HCT116 (cell line): ENCODE results near the gene RAB38.

Experiments
- ATF3 ChIP-seq: IDR thresholded peaks from 2 replicates; pipeline ENCODE4 v1.6.1; 2012
- EGR1 ChIP-seq: IDR thresholded peaks from 2 replicates; pipeline ENCODE4 v1.6.1; 2012; ENCODE audit warnings: low read depth
- EZH2 ChIP-seq: fragments of 200-600 bp; sonication (generic); IDR thresholded peaks from 2 replicates; pipeline ENCODE4 v1.6.1; 2017; ENCODE audit warnings: antibody characterized with exemption, mixed run types
- EZH2phosphoT487 ChIP-seq: fragments of 200-600 bp; IDR thresholded peaks from 2 replicates; pipeline ENCODE4 v1.6.1; 2018; ENCODE audit warnings: antibody characterized with exemption, borderline replicate concordance
- POLR2A ChIP-seq: IDR thresholded peaks from 2 replicates; pipeline ENCODE4 v1.7.0; 2011; ENCODE audit warnings: borderline replicate concordance; ENCODE audit not compliant: insufficient read depth, insufficient read length; ENCODE audit errors: extremely low read depth
- POLR2AphosphoS5 ChIP-seq: IDR thresholded peaks from 2 replicates; pipeline ENCODE4 v1.6.1; 2011; ENCODE audit warnings: mild to moderate bottlenecking, low read depth, low read length, moderate library complexity
- RAD21 ChIP-seq: IDR thresholded peaks from 2 replicates; pipeline ENCODE4 v1.6.1; 2012; ENCODE audit warnings: low read depth, mild to moderate bottlenecking
- SIN3A ChIP-seq: IDR thresholded peaks from 2 replicates; pipeline ENCODE4 v1.6.1; 2012; ENCODE audit warnings: low read depth
- SRF ChIP-seq: IDR thresholded peaks from 2 replicates; pipeline ENCODE4 v1.6.1; 2012; ENCODE audit warnings: low read depth
- TCF7L2 ChIP-seq: IDR thresholded peaks from 2 replicates; pipeline ENCODE4 v1.7.0; 2011; ENCODE audit warnings: borderline replicate concordance, inconsistent platforms; ENCODE audit not compliant: insufficient read depth, insufficient read length; ENCODE audit errors: extremely low read depth
- YY1 ChIP-seq: IDR thresholded peaks from 2 replicates; pipeline ENCODE4 v1.6.1; 2011; ENCODE audit warnings: low read length, low read depth, moderate library complexity, mild to moderate bottlenecking; ENCODE audit not compliant: insufficient replicate concordance; ENCODE audit errors: extremely low read depth
- TF ChIP-seq, protein P1 (sequence below), 3 experiments: fragments of 200-600 bp in 1 of 3; sonication (generic) in 1 of 3; IDR thresholded peaks in 2 of 3; conservative IDR thresholded peaks in 1 of 3; 2 replicates each; pipeline ENCODE4 v1.5.1; 2012 to 2017; ENCODE audit warnings: low read depth in 2 of 3, low read length in 2 of 3, antibody characterized with exemption in 1 of 3, borderline replicate concordance in 1 of 3, control low read depth in 1 of 3, mild to moderate bottlenecking in 1 of 3, mixed read lengths in 1 of 3, mixed run types in 1 of 3, moderate library complexity in 1 of 3; ENCODE audit not compliant: insufficient read depth in 1 of 3
- TF ChIP-seq, protein P2 (sequence below): IDR thresholded peaks from 2 replicates; pipeline ENCODE4 v1.6.1; 2012; ENCODE audit warnings: low read depth
- TF ChIP-seq, protein P3 (sequence below): IDR thresholded peaks from 2 replicates; pipeline ENCODE4 v1.6.1; 2012

DNA sequence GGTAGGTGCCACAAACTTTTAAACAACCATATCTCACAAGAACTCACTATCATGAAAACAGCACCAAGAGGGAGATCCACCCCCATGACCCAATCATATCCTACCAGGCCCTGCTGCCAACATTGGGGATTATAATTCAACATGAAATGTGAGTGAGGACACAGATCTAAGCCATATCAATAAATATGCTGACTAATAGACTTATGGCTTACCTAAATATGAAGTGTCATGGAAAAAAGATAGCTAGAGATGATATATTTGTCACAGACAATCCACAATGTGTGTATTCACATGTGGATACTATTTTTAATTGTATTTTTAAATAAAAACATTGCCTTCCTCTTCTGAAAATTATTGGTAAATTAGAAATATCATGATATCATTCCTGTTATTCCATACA is 38.2 kb upstream of the RAB38 start:
- no peak for TF ChIP-seq EZH2phosphoT487
- TF ChIP-seq, protein P1, sequence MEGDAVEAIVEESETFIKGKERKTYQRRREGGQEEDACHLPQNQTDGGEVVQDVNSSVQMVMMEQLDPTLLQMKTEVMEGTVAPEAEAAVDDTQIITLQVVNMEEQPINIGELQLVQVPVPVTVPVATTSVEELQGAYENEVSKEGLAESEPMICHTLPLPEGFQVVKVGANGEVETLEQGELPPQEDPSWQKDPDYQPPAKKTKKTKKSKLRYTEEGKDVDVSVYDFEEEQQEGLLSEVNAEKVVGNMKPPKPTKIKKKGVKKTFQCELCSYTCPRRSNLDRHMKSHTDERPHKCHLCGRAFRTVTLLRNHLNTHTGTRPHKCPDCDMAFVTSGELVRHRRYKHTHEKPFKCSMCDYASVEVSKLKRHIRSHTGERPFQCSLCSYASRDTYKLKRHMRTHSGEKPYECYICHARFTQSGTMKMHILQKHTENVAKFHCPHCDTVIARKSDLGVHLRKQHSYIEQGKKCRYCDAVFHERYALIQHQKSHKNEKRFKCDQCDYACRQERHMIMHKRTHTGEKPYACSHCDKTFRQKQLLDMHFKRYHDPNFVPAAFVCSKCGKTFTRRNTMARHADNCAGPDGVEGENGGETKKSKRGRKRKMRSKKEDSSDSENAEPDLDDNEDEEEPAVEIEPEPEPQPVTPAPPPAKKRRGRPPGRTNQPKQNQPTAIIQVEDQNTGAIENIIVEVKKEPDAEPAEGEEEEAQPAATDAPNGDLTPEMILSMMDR (IDR thresholded peaks at IDR 0.05 in 2 of 3, conservative IDR thresholded peaks at IDR 0.05 in 1 of 3; ENCODE audit: borderline replicate concordance in 1 of 3, insufficient read depth in 1 of 3, low read depth in 2 of 3, low read length in 2 of 3): no peak
- no peak for TF ChIP-seq POLR2A
- TF ChIP-seq, protein P2, sequence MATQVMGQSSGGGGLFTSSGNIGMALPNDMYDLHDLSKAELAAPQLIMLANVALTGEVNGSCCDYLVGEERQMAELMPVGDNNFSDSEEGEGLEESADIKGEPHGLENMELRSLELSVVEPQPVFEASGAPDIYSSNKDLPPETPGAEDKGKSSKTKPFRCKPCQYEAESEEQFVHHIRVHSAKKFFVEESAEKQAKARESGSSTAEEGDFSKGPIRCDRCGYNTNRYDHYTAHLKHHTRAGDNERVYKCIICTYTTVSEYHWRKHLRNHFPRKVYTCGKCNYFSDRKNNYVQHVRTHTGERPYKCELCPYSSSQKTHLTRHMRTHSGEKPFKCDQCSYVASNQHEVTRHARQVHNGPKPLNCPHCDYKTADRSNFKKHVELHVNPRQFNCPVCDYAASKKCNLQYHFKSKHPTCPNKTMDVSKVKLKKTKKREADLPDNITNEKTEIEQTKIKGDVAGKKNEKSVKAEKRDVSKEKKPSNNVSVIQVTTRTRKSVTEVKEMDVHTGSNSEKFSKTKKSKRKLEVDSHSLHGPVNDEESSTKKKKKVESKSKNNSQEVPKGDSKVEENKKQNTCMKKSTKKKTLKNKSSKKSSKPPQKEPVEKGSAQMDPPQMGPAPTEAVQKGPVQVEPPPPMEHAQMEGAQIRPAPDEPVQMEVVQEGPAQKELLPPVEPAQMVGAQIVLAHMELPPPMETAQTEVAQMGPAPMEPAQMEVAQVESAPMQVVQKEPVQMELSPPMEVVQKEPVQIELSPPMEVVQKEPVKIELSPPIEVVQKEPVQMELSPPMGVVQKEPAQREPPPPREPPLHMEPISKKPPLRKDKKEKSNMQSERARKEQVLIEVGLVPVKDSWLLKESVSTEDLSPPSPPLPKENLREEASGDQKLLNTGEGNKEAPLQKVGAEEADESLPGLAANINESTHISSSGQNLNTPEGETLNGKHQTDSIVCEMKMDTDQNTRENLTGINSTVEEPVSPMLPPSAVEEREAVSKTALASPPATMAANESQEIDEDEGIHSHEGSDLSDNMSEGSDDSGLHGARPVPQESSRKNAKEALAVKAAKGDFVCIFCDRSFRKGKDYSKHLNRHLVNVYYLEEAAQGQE: no peak
- no peak for TF ChIP-seq POLR2AphosphoS5
- TF ChIP-seq ATF3: no peak
- TF ChIP-seq EZH2: no peak
- TF ChIP-seq SRF: no peak
- no peak for TF ChIP-seq EGR1
- no peak for TF ChIP-seq SIN3A
- no peak for TF ChIP-seq TCF7L2
- TF ChIP-seq RAD21: no peak
- TF ChIP-seq YY1: no peak
- TF ChIP-seq, protein P3, sequence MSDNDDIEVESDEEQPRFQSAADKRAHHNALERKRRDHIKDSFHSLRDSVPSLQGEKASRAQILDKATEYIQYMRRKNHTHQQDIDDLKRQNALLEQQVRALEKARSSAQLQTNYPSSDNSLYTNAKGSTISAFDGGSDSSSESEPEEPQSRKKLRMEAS: no peak
